GM12801 (cell line): ENCODE data around the gene NCOA1.

ENCODE experiments used
- CTCF ChIP-seq: IDR thresholded peaks from one replicate; pipeline ENCODE4 v1.5.1; 2011; ENCODE audit warnings: control low read depth; ENCODE audit not compliant: insufficient read length; ENCODE audit errors: extremely low read depth

NCOA1 gene

GRCh38 chr2:24742730-24743129, 251.7 kb downstream of the NCOA1 start:
- no peak for TF ChIP-seq CTCF

GRCh38 chr2:24743924-24744323, 252.9 kb downstream of the NCOA1 start:
- no peak for TF ChIP-seq CTCF

GRCh38 chr2:24744356-24744755, 253.3 kb downstream of the NCOA1 start:
- TF ChIP-seq CTCF: no peak

GRCh38 chr2:24745825-24746224, 254.8 kb downstream of the NCOA1 start:
- TF ChIP-seq CTCF: no peak

GRCh38 chr2:24747299-24747698, 256.2 kb downstream of the NCOA1 start:
- TF ChIP-seq CTCF: no peak

GRCh38 chr2:24749069-24749691, 258.1 kb downstream of the NCOA1 start:
- TF ChIP-seq CTCF: no peak

GRCh38 chr2:24754985-24755705, 264.1 kb downstream of the NCOA1 start:
- TF ChIP-seq CTCF: no peak
